ENCODE data around the gene LRRFIP2.
A peak's percentile ranks its signal among the peaks of the same experiment; 100 is the strongest.

Gene LRRFIP2

GRCh38 chr3:37025561-37026335 is 148.6 kb downstream of the LRRFIP2 start:
- no peaks in the 10 kb centered on the region for H3K27me3 ChIP-seq (replicated peaks; ENCODE audit: control insufficient read depth, insufficient read depth, low read length)
- no peak for DNase-seq (ENCODE audit: low read depth)
- no peak overlapping the region for H3K4me3 ChIP-seq (ENCODE audit: low read length)
- peaks cover 74% of the 10 kb centered on the region for H3K36me3 ChIP-seq (ENCODE audit: control insufficient read depth, insufficient read depth, low read length, severe bottlenecking)
- no peaks in the 10 kb centered on the region for H3K9me3 ChIP-seq (ENCODE audit: control insufficient read depth, low read length)
- H3K4me1 ChIP-seq (ENCODE audit: control insufficient read depth, insufficient read depth, low read length) = peaks cover 20% of the 10 kb centered on the region
- no peak overlapping the region for H3K9ac ChIP-seq (ENCODE audit: low read length)

GRCh38 chr3:37024820-37025405 is 149.5 kb downstream of the LRRFIP2 start:
- Histone ChIP-seq H3K9me3 (ENCODE audit: control insufficient read depth, low read length) (no peaks in the 10 kb centered on the region), H3K4me3 (ENCODE audit: low read length) (no peak overlapping the region), H3K4me1 (ENCODE audit: control insufficient read depth, insufficient read depth, low read length) (peaks cover 12% of the 10 kb centered on the region), H3K36me3 (ENCODE audit: control insufficient read depth, insufficient read depth, low read length, severe bottlenecking) (peaks cover 82% of the 10 kb centered on the region), H3K27me3 (replicated peaks; ENCODE audit: control insufficient read depth, insufficient read depth, low read length) (no peaks in the 10 kb centered on the region), H3K9ac (ENCODE audit: low read length) (no peak overlapping the region)
- no peak for DNase-seq (ENCODE audit: low read depth)

- DNase-seq (ENCODE audit: low read depth) = peak; percentile 56
- H3K9me3 ChIP-seq (ENCODE audit: control insufficient read depth, low read length) = no peaks in the 10 kb centered on the region
- no peak overlapping the region for H3K9ac ChIP-seq (ENCODE audit: low read length)
- peaks cover 5% of the 10 kb centered on the region for H3K4me1 ChIP-seq (ENCODE audit: control insufficient read depth, insufficient read depth, low read length)
- H3K27me3 ChIP-seq (replicated peaks; ENCODE audit: control insufficient read depth, insufficient read depth, low read length) = no peaks in the 10 kb centered on the region
- no peak overlapping the region for H3K4me3 ChIP-seq (ENCODE audit: low read length)
- peaks cover 83% of the 10 kb centered on the region for H3K36me3 ChIP-seq (ENCODE audit: control insufficient read depth, insufficient read depth, low read length, severe bottlenecking)
Observed at GRCh38 chr3:37024092-37024491, 150.3 kb downstream of the LRRFIP2 start.

GRCh38 chr3:37017683-37018082 is 156.7 kb downstream of the LRRFIP2 start:
- DNase-seq (ENCODE audit: low read depth) = no peak
- no peaks in the 10 kb centered on the region for H3K4me1 ChIP-seq (ENCODE audit: control insufficient read depth, insufficient read depth, low read length)
- H3K9ac ChIP-seq (ENCODE audit: low read length) = no peak overlapping the region
- peaks cover 88% of the 10 kb centered on the region for H3K36me3 ChIP-seq (ENCODE audit: control insufficient read depth, insufficient read depth, low read length, severe bottlenecking)
- no peaks in the 10 kb centered on the region for H3K27me3 ChIP-seq (replicated peaks; ENCODE audit: control insufficient read depth, insufficient read depth, low read length)
- H3K4me3 ChIP-seq (ENCODE audit: low read length) = no peak overlapping the region
- no peaks in the 10 kb centered on the region for H3K9me3 ChIP-seq (ENCODE audit: control insufficient read depth, low read length)

- no peaks in the 10 kb centered on the region for H3K27me3 ChIP-seq (replicated peaks; ENCODE audit: control insufficient read depth, insufficient read depth, low read length)
- no peaks in the 10 kb centered on the region for H3K4me1 ChIP-seq (ENCODE audit: control insufficient read depth, insufficient read depth, low read length)
- peaks cover 88% of the 10 kb centered on the region for H3K36me3 ChIP-seq (ENCODE audit: control insufficient read depth, insufficient read depth, low read length, severe bottlenecking)
- H3K9ac ChIP-seq (ENCODE audit: low read length) = no peak overlapping the region
- DNase-seq (ENCODE audit: low read depth) = no peak
- no peaks in the 10 kb centered on the region for H3K9me3 ChIP-seq (ENCODE audit: control insufficient read depth, low read length)
- no peak overlapping the region for H3K4me3 ChIP-seq (ENCODE audit: low read length)
Observed at GRCh38 chr3:37016903-37017302, 157.5 kb downstream of the LRRFIP2 start.

- Histone ChIP-seq H3K4me3 (ENCODE audit: low read length) (no peak overlapping the region), H3K27me3 (replicated peaks; ENCODE audit: control insufficient read depth, insufficient read depth, low read length) (no peaks in the 10 kb centered on the region), H3K36me3 (ENCODE audit: control insufficient read depth, insufficient read depth, low read length, severe bottlenecking) (peaks cover 85% of the 10 kb centered on the region), H3K9me3 (ENCODE audit: control insufficient read depth, low read length) (no peaks in the 10 kb centered on the region), H3K9ac (ENCODE audit: low read length) (no peak overlapping the region), H3K4me1 (ENCODE audit: control insufficient read depth, insufficient read depth, low read length) (no peaks in the 10 kb centered on the region)
- no peak for DNase-seq (ENCODE audit: low read depth)
Observed at GRCh38 chr3:37015642-37016041, 158.7 kb downstream of the LRRFIP2 start.

GRCh38 chr3:37014620-37015019 is 159.8 kb downstream of the LRRFIP2 start:
- no peaks in the 10 kb centered on the region for H3K4me1 ChIP-seq (ENCODE audit: control insufficient read depth, insufficient read depth, low read length)
- no peak overlapping the region for H3K4me3 ChIP-seq (ENCODE audit: low read length)
- no peaks in the 10 kb centered on the region for H3K27me3 ChIP-seq (replicated peaks; ENCODE audit: control insufficient read depth, insufficient read depth, low read length)
- peaks cover 76% of the 10 kb centered on the region for H3K36me3 ChIP-seq (ENCODE audit: control insufficient read depth, insufficient read depth, low read length, severe bottlenecking)
- DNase-seq (ENCODE audit: low read depth) = no peak
- H3K9me3 ChIP-seq (ENCODE audit: control insufficient read depth, low read length) = no peaks in the 10 kb centered on the region
- no peak overlapping the region for H3K9ac ChIP-seq (ENCODE audit: low read length)
